K562 (cell line): Measurements from ENCODE around the gene ZNF32. TPM values are rescaled to one million over a fixed set of nuclear protein-coding genes. Genes with fewer than 3 reads are reported as not detected.

Experiments
- ATAC-seq: fragments of 200-7000 bp; cut with Tn5 transposase; 3 replicates; pipeline ENCODE4 v1.9.1; 2020; ENCODE audit warnings: moderate library complexity
- BruUV-seq: library from RNA; stranded (reverse); fragments of 400-500 nt; replicated peaks from 2 replicates; lab custom pipeline; 2021; lab: Mats Ljungman, UMichigan
- CTCF ChIA-PET: fragments of 300-600 bp; formaldehyde crosslinking; extraction: SDS; loops from one replicate; lab custom pipeline; 2021; ENCODE audit warnings: low intra/inter-chr PET ratio; lab: Yijun Ruan, JAX
- POLR2A ChIA-PET: fragments of 300-600, 350-650 bp; sonication (Branson Sonifier 250); formaldehyde crosslinking; extraction: SDS; loops from one replicate; lab custom pipeline; 2021; ENCODE audit warnings: antibody characterized with exemption, inconsistent platforms; lab: Yijun Ruan, JAX
- DNase-seq, 4 experiments: peaks; one replicate each; pipeline versions ENCODE4 v3.0.0 to v3.0.0-alpha.2; 2011 to 2018; ENCODE audit warnings: low spot score in 3 of 4, mixed read lengths in 3 of 4; ENCODE audit errors: extremely low read depth in 1 of 4
- FAIRE-seq: peaks from 2 replicates; lab custom pipeline; 2011; peaks lifted over from hg19 to GRCh38; lab: Jason Lieb, UNC
- H2AFZ ChIP-seq: 2 replicates; pipeline ENCODE4 v1.6.0; 2011; ENCODE audit warnings: low read depth, low read length, control low read depth, inconsistent platforms
- H3K27ac ChIP-seq: fragments of 200-600 bp; 3 replicates; pipeline ENCODE4 v1.8.0; 2011; ENCODE audit warnings: low read depth, mild to moderate bottlenecking, control low read depth, inconsistent platforms, low read length, moderate library complexity, mixed read lengths; ENCODE audit errors: extremely low read depth
- H3K27me3 ChIP-seq, 2 experiments: fragments of 300-600 bp in 1 of 2; 2 replicates in 1 of 2; 3 replicates in 1 of 2; pipeline versions ENCODE4 v1.6.0 to v1.8.0; 2011; ENCODE audit warnings: inconsistent platforms in 2 of 2, low read length in 2 of 2, mild to moderate bottlenecking in 1 of 2, mixed read lengths in 1 of 2, moderate library complexity in 1 of 2; ENCODE audit not compliant: control insufficient read depth in 2 of 2, insufficient read depth in 2 of 2
- H3K36me3 ChIP-seq: fragments of 300-600 bp; 3 replicates; pipeline ENCODE4 v1.8.0; 2011; ENCODE audit warnings: mild to moderate bottlenecking, low read length, inconsistent platforms; ENCODE audit not compliant: control insufficient read depth, insufficient read depth
- H3K4me1 ChIP-seq, 2 experiments: fragments of 200-600 bp in 1 of 2; replicated peaks in 1 of 2; 2 replicates in 1 of 2; 3 replicates in 1 of 2; pipeline versions ENCODE4 v1.5.1 to v1.8.0; 2011; ENCODE audit warnings: inconsistent platforms in 2 of 2, low read length in 2 of 2, mild to moderate bottlenecking in 1 of 2, mixed read lengths in 1 of 2, moderate library complexity in 1 of 2; ENCODE audit not compliant: control insufficient read depth in 2 of 2, insufficient read depth in 2 of 2
- H3K4me2 ChIP-seq: 2 replicates; pipeline ENCODE4 v1.6.1; 2011; ENCODE audit warnings: low read length, control low read depth, inconsistent platforms, mixed read lengths; ENCODE audit not compliant: insufficient read depth
- H3K4me3 ChIP-seq: fragments of 200-600 bp; sonication (generic), shearing (Covaris generic); 2 replicates; pipeline ENCODE4 v1.5.1; 2016; ENCODE audit warnings: control low read depth, inconsistent platforms
- H3K79me2 ChIP-seq: fragments of 200-600 bp; 3 replicates; pipeline ENCODE4 v1.8.0; 2011; ENCODE audit warnings: low read length, inconsistent platforms; ENCODE audit not compliant: control insufficient read depth, insufficient read depth
- H3K9ac ChIP-seq, 2 experiments: 2 replicates each; pipeline versions ENCODE4 v1.6.0 to v1.6.1; 2011; ENCODE audit warnings: low read depth in 2 of 2, low read length in 2 of 2, control low read depth in 1 of 2, inconsistent platforms in 1 of 2, mild to moderate bottlenecking in 1 of 2, mixed read lengths in 1 of 2; ENCODE audit not compliant: insufficient read depth in 1 of 2
- H3K9me1 ChIP-seq: one replicate; pipeline ENCODE4 v1.6.0; 2011; ENCODE audit warnings: inconsistent platforms, mild to moderate bottlenecking, low read length, moderate library complexity; ENCODE audit not compliant: control insufficient read depth, insufficient read depth
- H3K9me3 ChIP-seq: replicated peaks from 2 replicates; pipeline ENCODE4 v1.5.1; 2011; ENCODE audit warnings: low read depth, low read length, inconsistent platforms; ENCODE audit not compliant: control insufficient read depth, insufficient read depth
- H4K20me1 ChIP-seq: replicated peaks from 2 replicates; pipeline ENCODE4 v1.6.1; 2011; ENCODE audit warnings: low read length, inconsistent platforms, mixed read lengths; ENCODE audit not compliant: control insufficient read depth, insufficient read depth
- MECOM ChIP-seq: fragments of 250-450 bp; sonication (Bioruptor Pico); IDR thresholded peaks from 2 replicates; pipeline ENCODE4 v1.8.0; 2022; ENCODE audit warnings: inconsistent platforms
- MEIS2 ChIP-seq: fragments of 450-650 bp; IDR thresholded peaks from 2 replicates; pipeline ENCODE4 v1.6.1; 2014; ENCODE audit warnings: mild to moderate bottlenecking; ENCODE audit not compliant: partially characterized antibody
- RBM14 ChIP-seq: fragments of 200-400 bp; formaldehyde crosslinking; IDR thresholded peaks from 2 replicates; pipeline ENCODE4 v1.6.1; 2018; ENCODE audit warnings: low read depth, mild to moderate bottlenecking, low read length, moderate library complexity, borderline replicate concordance; ENCODE audit not compliant: insufficient read depth
- SIN3A ChIP-seq, 2 experiments: fragments of 150-350 bp in 1 of 2; IDR thresholded peaks; 2 replicates each; pipeline ENCODE4 v1.6.1; 2011 to 2016; ENCODE audit warnings: borderline replicate concordance in 2 of 2, low read depth in 2 of 2, low read length in 2 of 2, mild to moderate bottlenecking in 2 of 2, moderate library complexity in 2 of 2; ENCODE audit not compliant: control insufficient read depth in 1 of 2
- TAF15 ChIP-seq: fragments of 200-400 bp; formaldehyde crosslinking; IDR thresholded peaks from 2 replicates; pipeline ENCODE4 v1.6.1; 2017; ENCODE audit warnings: mild to moderate bottlenecking, low read depth, low read length, moderate library complexity
- TCF7 ChIP-seq: sonication (generic); IDR thresholded peaks from 2 replicates; pipeline ENCODE4 v1.6.1; 2016; ENCODE audit warnings: antibody characterized with exemption, borderline replicate concordance
- ZNF830 ChIP-seq: fragments of 250-450 bp; sonication (Bioruptor Pico); IDR thresholded peaks from 2 replicates; pipeline ENCODE4 v1.5.0; 2021; ENCODE audit warnings: mild to moderate bottlenecking
- in situ Hi-C: fragments of 300-500 bp; cut with MboI; formaldehyde crosslinking; loops from 4 replicates; pipeline ENCODE4 v1.15.0; 2018; ENCODE audit warnings: inconsistent platforms, mixed read lengths
- intact Hi-C: fragments of 100-400 bp; cut with micrococcal nuclease; formaldehyde crosslinking; loops from 2 replicates; pipeline ENCODE4 v1.14.2; 2022
- polyA plus RNA-seq, 8 experiments: library from polyadenylated mRNA; depleted of rRNA in 4 of 8; stranded (reverse) in 5 of 8; unstranded in 3 of 8; fragments of >200 nt; fragmentation: Nextera tagmentation in 2 of 8; fragmentation: Illumina TruSeq in 1 of 8; extraction: Ambion mirVana in 2 of 8; extraction: Trizol in 1 of 8; gene quantifications; 2 replicates each; pipeline versions ENCODE4 v1.2.1 to v1.2.3, GENCODE V29; 2011 to 2014; ENCODE audit warnings: inconsistent platforms in 1 of 8, missing spikeins in 1 of 8
- total RNA-seq, 7 experiments: library from RNA; depleted of rRNA in 6 of 7; stranded (reverse); fragments of >200 nt in 6 of 7; fragmentation: Illumina TruSeq in 2 of 7; extraction: Trizol in 2 of 7; gene quantifications; 2 replicates each; pipeline versions ENCODE4 v1.2.1 to v1.2.3, GENCODE V29; 2011 to 2021; ENCODE audit warnings: low replicate concordance in 1 of 7
- TF ChIP-seq, protein P1 (sequence below): fragments of 450-650 bp; formaldehyde crosslinking; IDR thresholded peaks from 2 replicates; pipeline ENCODE4 v1.4.0; 2020; ENCODE audit warnings: mild to moderate bottlenecking
- TF ChIP-seq, protein P2 (sequence below): fragments of 200-400 bp; formaldehyde crosslinking; IDR thresholded peaks from 2 replicates; pipeline ENCODE4 v1.6.1; 2017; ENCODE audit warnings: mild to moderate bottlenecking, low read depth, low read length, moderate library complexity
- TF ChIP-seq, protein P3 (sequence below), 2 experiments: IDR thresholded peaks in 1 of 2; conservative IDR thresholded peaks in 1 of 2; 2 replicates each; pipeline ENCODE4 v1.6.1; 2016; ENCODE audit warnings: low read depth in 2 of 2, mild to moderate bottlenecking in 1 of 2, missing compliant biosample characterization in 1 of 2, missing genetic modification characterization in 1 of 2, moderate library complexity in 1 of 2

Gene ZNF32
- total and polyA plus RNA-seq, 9 of the 15 experiments (the other 6 are each of a cell fraction or from before 2014, with no cell fraction given) = 17.3 to 57.0 (median 26.3) TPM

DNA sequence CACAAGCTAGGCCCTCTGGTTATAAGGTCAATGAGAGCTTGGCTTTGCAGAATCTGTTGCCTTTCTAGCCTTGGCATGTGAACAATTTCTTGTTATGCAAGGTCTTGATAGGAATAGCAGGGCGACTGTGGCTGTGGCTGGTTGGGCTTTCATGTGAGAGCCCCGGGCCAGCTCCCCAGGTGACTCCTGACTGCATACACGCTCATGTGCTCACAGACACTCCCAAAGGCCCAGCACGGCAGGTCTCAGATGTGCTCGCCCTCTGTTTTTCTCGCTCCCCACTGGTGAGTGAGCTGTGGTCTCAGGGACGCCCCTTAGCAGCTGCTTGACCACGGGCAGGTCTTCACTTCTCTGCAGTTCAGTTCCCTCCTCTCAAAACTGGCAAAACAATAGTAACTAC, 37.1 kb upstream of the ZNF32 start (continued):
- TF ChIP-seq, protein P1, sequence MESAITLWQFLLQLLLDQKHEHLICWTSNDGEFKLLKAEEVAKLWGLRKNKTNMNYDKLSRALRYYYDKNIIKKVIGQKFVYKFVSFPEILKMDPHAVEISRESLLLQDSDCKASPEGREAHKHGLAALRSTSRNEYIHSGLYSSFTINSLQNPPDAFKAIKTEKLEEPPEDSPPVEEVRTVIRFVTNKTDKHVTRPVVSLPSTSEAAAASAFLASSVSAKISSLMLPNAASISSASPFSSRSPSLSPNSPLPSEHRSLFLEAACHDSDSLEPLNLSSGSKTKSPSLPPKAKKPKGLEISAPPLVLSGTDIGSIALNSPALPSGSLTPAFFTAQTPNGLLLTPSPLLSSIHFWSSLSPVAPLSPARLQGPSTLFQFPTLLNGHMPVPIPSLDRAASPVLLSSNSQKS (CRISPR knock-in tag) = no peak
- TF ChIP-seq, all 486 proteins: peak for 0

DNA sequence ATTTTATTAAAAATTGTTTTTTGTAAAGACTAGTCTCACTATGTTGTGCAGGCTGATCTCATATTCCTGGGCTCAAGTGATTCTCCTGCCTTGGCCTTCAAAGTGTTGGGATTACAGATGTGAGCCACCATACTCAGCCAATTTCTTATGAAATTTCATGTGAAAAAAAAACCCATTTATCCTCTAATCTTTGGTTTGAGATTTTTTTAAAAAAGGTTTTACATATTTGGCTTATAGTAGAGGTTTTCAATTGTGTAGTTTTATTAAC, 35.5 kb upstream of the ZNF32 start:
- Histone ChIP-seq H3K79me2 (no peaks in the 10 kb centered on the region), H3K4me1 (peaks cover 6 to 8% of the 10 kb centered on the region in 2 experiments; a peak in 2 of 5 replicates), H3K36me3 (no peaks in the 10 kb centered on the region), H3K4me3 (no peak overlapping the region), H4K20me1 (no peaks in the 10 kb centered on the region), H2AFZ (no peak overlapping the region), H3K27me3 (peaks cover 11 to 23% of the 10 kb centered on the region in 2 experiments; a peak in 3 of 5 replicates), H3K9ac (no peak overlapping the region), H3K27ac (no peak overlapping the region), H3K4me2 (no peak overlapping the region), H3K9me1 (no peaks in the 10 kb centered on the region), H3K9me3 (no peaks in the 10 kb centered on the region)
- ATAC-seq (no peak), FAIRE-seq (no peak), DNase-seq (no peak)
- no TSS peak for BruUV-seq
- in situ Hi-C loops (no loop called here), intact Hi-C loops (no loop called here)
- ChIA-PET CTCF (no interaction called here), POLR2A (no interaction called here)
- TF ChIP-seq, protein P2, sequence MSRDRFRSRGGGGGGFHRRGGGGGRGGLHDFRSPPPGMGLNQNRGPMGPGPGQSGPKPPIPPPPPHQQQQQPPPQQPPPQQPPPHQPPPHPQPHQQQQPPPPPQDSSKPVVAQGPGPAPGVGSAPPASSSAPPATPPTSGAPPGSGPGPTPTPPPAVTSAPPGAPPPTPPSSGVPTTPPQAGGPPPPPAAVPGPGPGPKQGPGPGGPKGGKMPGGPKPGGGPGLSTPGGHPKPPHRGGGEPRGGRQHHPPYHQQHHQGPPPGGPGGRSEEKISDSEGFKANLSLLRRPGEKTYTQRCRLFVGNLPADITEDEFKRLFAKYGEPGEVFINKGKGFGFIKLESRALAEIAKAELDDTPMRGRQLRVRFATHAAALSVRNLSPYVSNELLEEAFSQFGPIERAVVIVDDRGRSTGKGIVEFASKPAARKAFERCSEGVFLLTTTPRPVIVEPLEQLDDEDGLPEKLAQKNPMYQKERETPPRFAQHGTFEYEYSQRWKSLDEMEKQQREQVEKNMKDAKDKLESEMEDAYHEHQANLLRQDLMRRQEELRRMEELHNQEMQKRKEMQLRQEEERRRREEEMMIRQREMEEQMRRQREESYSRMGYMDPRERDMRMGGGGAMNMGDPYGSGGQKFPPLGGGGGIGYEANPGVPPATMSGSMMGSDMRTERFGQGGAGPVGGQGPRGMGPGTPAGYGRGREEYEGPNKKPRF = no peak
- TF ChIP-seq, protein P3, sequence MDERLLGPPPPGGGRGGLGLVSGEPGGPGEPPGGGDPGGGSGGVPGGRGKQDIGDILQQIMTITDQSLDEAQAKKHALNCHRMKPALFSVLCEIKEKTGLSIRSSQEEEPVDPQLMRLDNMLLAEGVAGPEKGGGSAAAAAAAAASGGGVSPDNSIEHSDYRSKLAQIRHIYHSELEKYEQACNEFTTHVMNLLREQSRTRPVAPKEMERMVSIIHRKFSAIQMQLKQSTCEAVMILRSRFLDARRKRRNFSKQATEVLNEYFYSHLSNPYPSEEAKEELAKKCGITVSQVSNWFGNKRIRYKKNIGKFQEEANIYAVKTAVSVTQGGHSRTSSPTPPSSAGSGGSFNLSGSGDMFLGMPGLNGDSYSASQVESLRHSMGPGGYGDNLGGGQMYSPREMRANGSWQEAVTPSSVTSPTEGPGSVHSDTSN (CRISPR knock-in tag; IDR thresholded peaks at IDR 0.05; ENCODE audit: low read depth) = no peak
- TF ChIP-seq, protein P3 (tag; conservative IDR thresholded peaks at IDR 0.05; ENCODE audit: low read depth) = no peak
- TF ChIP-seq RBM14 = no peak
- TF ChIP-seq TCF7 = no peak
- TF ChIP-seq SIN3A (IDR thresholded peaks at IDR 0.05; ENCODE audit: borderline replicate concordance in 2 of 2, control insufficient read depth in 1 of 2, low read depth in 2 of 2, low read length in 2 of 2) = no peak
- no peak for TF ChIP-seq TAF15
- TF ChIP-seq MEIS2 = no peak
- no peak for TF ChIP-seq MECOM (CRISPR knock-in tag)
- no peak for TF ChIP-seq ZNF830 (CRISPR knock-in tag)
